HepG2 (cell line): ENCODE results near the gene MID1.

ENCODE experiments used
- CREM ChIP-seq, 2 experiments: sonication (generic) in 1 of 2; formaldehyde crosslinking in 1 of 2; IDR thresholded peaks; 2 replicates each; pipeline versions ENCODE4 v1.4.0 to v1.6.1; 2016 to 2020; ENCODE audit warnings: antibody characterized with exemption in 1 of 2, mild to moderate bottlenecking in 1 of 2, missing genetic modification reagents in 1 of 2
- CTCF ChIP-seq: sonication (generic); formaldehyde crosslinking; IDR thresholded peaks from 2 replicates; pipeline ENCODE4 v1.5.0; 2020; ENCODE audit warnings: mild to moderate bottlenecking, missing genetic modification reagents, moderate library complexity
- MAFK ChIP-seq, 2 experiments: IDR thresholded peaks in 1 of 2; conservative IDR thresholded peaks in 1 of 2; 2 replicates each; pipeline ENCODE4 v1.6.1; 2011; ENCODE audit warnings: improper control_type of control experiment in 2 of 2, low read length in 2 of 2
- MNT ChIP-seq: fragments of 450-650 bp; IDR thresholded peaks from 2 replicates; pipeline ENCODE4 v1.6.1; 2016
- NR1H2 ChIP-seq: sonication (generic); formaldehyde crosslinking; IDR thresholded peaks from 2 replicates; pipeline ENCODE4 v1.8.1; 2022; ENCODE audit warnings: low read depth, missing genetic modification reagents, borderline replicate concordance
- SIX1 ChIP-seq: sonication (generic); formaldehyde crosslinking; IDR thresholded peaks from 2 replicates; pipeline ENCODE4 v1.4.0; 2020; ENCODE audit warnings: missing genetic modification reagents, borderline replicate concordance
- SMAD1 ChIP-seq: sonication (generic); formaldehyde crosslinking; IDR thresholded peaks from 2 replicates; pipeline ENCODE4 v1.4.0; 2020; ENCODE audit warnings: missing genetic modification reagents, low read depth, mild to moderate bottlenecking, borderline replicate concordance
- SRF ChIP-seq: IDR thresholded peaks from 2 replicates; pipeline ENCODE4 v1.6.1; 2011; ENCODE audit warnings: mild to moderate bottlenecking, low read depth, low read length, moderate library complexity
- SUZ12 ChIP-seq: fragments of 150-350 bp; IDR thresholded peaks from 2 replicates; pipeline ENCODE4 v1.6.1; 2014; ENCODE audit warnings: low read depth, low read length
- USF2 ChIP-seq, 2 experiments: sonication (generic) in 1 of 2; formaldehyde crosslinking in 1 of 2; IDR thresholded peaks; 2 replicates each; pipeline versions ENCODE4 v1.5.1 to v1.6.1; 2011 to 2020; ENCODE audit warnings: borderline replicate concordance in 1 of 2, low read depth in 1 of 2, low read length in 1 of 2, mild to moderate bottlenecking in 1 of 2, missing genetic modification reagents in 1 of 2, moderate library complexity in 1 of 2
- ZKSCAN8 ChIP-seq: IDR thresholded peaks from 2 replicates; pipeline ENCODE4 v1.6.1; 2016; ENCODE audit warnings: borderline replicate concordance, missing genetic modification reagents, missing compliant biosample characterization

- TF ChIP-seq CTCF (CRISPR knock-in tag) (no peak), USF2 (IDR thresholded peaks at IDR 0.05; ENCODE audit: low read depth, low read length) (no peak), USF2 (CRISPR knock-in tag; IDR thresholded peaks at IDR 0.05; ENCODE audit: borderline replicate concordance) (no peak), SMAD1 (no peak), MNT (no peak), MAFK (conservative IDR thresholded peaks at IDR 0.05 in 1 of 2, IDR thresholded peaks at IDR 0.05 in 1 of 2; ENCODE audit: low read length in 2 of 2) (no peak), NR1H2 (CRISPR knock-in tag) (no peak), ZKSCAN8 (no peak), SUZ12 (no peak), SIX1 (CRISPR knock-in tag) (no peak), SRF (no peak), CREM (IDR thresholded peaks at IDR 0.05) (no peak), CREM (CRISPR knock-in tag; IDR thresholded peaks at IDR 0.05) (no peak)
Observed at GRCh38 chrX:10576186-10576585, 44.2 kb downstream of the MID1 start.
